Thoracic aorta (tissue), 2 donors: ENCODE measurements around the gene ABCF3. TPM values are rescaled to one million over a fixed set of nuclear protein-coding genes. Genes with fewer than 3 reads are reported as not detected.
A peak's percentile ranks its signal among the peaks of the same experiment; 100 is the strongest.

Experiments
- ATAC-seq: fragments of 150-250 bp; one replicate; pipeline ENCODE4 v1.8.0; 2017; ENCODE audit warnings: low read depth; ENCODE audit not compliant: insufficient number of reproducible peaks, low FRiP score
- DNase-seq: peaks from one replicate; pipeline ENCODE4 v3.0.0-alpha.2; 2020; ENCODE audit warnings: low spot score
- H3K27ac ChIP-seq, 2 donors: fragments of 200-600 bp; sonication (generic); 1 replicate in 1 of 2; 2 replicates in 1 of 2; pipeline ENCODE4 v1.5.1; 2016; ENCODE audit warnings: mild to moderate bottlenecking in 2 of 2, moderate library complexity in 2 of 2
- H3K27me3 ChIP-seq: fragments of 200-600 bp; sonication (generic); replicated peaks from 2 replicates; pipeline ENCODE4 v1.6.0; 2016; ENCODE audit warnings: mild to moderate bottlenecking; ENCODE audit not compliant: insufficient read depth
- H3K36me3 ChIP-seq: fragments of 200-600 bp; sonication (generic); one replicate; pipeline ENCODE4 v1.5.1; 2016
- H3K4me1 ChIP-seq, 2 donors: fragments of 200-600 bp; sonication (generic); 1 replicate in 1 of 2; 2 replicates in 1 of 2; pipeline versions ENCODE4 v1.5.1 to v1.6.0; 2016; ENCODE audit warnings: low read depth in 2 of 2, mild to moderate bottlenecking in 1 of 2; ENCODE audit not compliant: control insufficient read depth in 1 of 2
- H3K4me3 ChIP-seq: fragments of 200-600 bp; sonication (generic); 2 replicates; pipeline ENCODE4 v1.5.1; 2016; ENCODE audit warnings: mild to moderate bottlenecking
- H3K9me3 ChIP-seq: fragments of 200-600 bp; sonication (generic); 2 replicates; pipeline ENCODE4 v1.5.1; 2016
- CTCF ChIP-seq: fragments of 200-600 bp; sonication (generic); IDR thresholded peaks from one replicate; pipeline ENCODE4 v1.5.1; 2019; ENCODE audit warnings: antibody characterized with exemption
- total RNA-seq, 2 donors: library from RNA; depleted of rRNA; stranded (reverse); fragments of >200 nt; gene quantifications; one replicate each; pipeline versions ENCODE4 v1.1.0 to v1.2.3, GENCODE V29; 2016

ABCF3 gene, protein sequence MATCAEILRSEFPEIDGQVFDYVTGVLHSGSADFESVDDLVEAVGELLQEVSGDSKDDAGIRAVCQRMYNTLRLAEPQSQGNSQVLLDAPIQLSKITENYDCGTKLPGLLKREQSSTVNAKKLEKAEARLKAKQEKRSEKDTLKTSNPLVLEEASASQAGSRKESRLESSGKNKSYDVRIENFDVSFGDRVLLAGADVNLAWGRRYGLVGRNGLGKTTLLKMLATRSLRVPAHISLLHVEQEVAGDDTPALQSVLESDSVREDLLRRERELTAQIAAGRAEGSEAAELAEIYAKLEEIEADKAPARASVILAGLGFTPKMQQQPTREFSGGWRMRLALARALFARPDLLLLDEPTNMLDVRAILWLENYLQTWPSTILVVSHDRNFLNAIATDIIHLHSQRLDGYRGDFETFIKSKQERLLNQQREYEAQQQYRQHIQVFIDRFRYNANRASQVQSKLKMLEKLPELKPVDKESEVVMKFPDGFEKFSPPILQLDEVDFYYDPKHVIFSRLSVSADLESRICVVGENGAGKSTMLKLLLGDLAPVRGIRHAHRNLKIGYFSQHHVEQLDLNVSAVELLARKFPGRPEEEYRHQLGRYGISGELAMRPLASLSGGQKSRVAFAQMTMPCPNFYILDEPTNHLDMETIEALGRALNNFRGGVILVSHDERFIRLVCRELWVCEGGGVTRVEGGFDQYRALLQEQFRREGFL
- 10 to 100 TPM; 50.2 to 62.1 TPM for total RNA-seq

GRCh38 chr3:184186184-184186901 is at the start of gene ABCF3:
ABCF3 (plus strand) TSS chr3:184186199; CDS start chr3:184186208, 9 bp downstream.
- Histone ChIP-seq H3K36me3 (peaks cover 61% of the 10 kb centered on the region), H3K4me3 (peak within 1 kb of the TSS; percentile 87), H3K27me3 (no peaks in the 10 kb centered on the region), H3K4me1 (peaks cover 10 to 24% of the 10 kb centered on the region in 2 donors), H3K27ac (peak within 1 kb of the TSS; percentile 71 to 82), H3K9me3 (no peaks in the 10 kb centered on the region)
- peak; percentile 44 for ATAC-seq
- DNase-seq, result no peak
- no peak for TF ChIP-seq CTCF

GRCh38 chr3:184140436-184140835 is 45.6 kb upstream of the ABCF3 start:
- Histone ChIP-seq H3K4me3 (no peak overlapping the region), H3K27me3 (no peaks in the 10 kb centered on the region), H3K9me3 (no peaks in the 10 kb centered on the region), H3K36me3 (peaks cover 58% of the 10 kb centered on the region), H3K4me1 (peaks cover 9 to 14% of the 10 kb centered on the region in 2 donors), H3K27ac (no peak overlapping the region)
- no peak for TF ChIP-seq CTCF
- no peak for DNase-seq
- no peak for ATAC-seq

GRCh38 chr3:184142199-184142598 is 43.8 kb upstream of the ABCF3 start:
- DNase-seq (no peak), ATAC-seq (no peak)
- Histone ChIP-seq H3K4me3 (no peak overlapping the region), H3K27me3 (no peaks in the 10 kb centered on the region), H3K36me3 (peaks cover 66% of the 10 kb centered on the region), H3K9me3 (no peaks in the 10 kb centered on the region), H3K27ac (no peak overlapping the region), H3K4me1 (peaks cover 0 to under 1% of the 10 kb centered on the region in 2 donors)
- no peak for TF ChIP-seq CTCF

DNA sequence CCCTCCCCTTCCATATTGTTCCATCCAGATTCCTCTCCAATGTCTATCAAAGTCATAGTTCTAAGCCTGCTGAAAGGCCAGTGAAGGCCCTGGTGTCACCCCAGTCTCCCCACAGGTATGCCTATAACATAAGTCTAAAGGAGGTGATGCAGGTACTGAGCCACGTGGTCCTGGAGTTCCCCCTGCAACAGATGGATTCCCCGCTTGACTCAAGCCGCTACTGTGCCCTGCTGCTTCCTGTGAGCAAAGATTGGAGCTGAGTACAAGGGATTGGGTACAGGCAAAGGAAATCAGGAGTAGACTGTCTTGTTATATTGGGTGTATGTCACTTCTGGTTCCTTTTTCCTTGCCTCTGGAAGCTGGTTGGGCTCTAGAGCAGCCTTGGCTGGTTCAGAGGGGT is 42.7 kb upstream of the ABCF3 start:
- no peak overlapping the region for H3K27ac ChIP-seq
- H3K4me1 ChIP-seq, result no peaks in the 10 kb centered on the region
- no peaks in the 10 kb centered on the region for H3K27me3 ChIP-seq
- H3K9me3 ChIP-seq, result no peaks in the 10 kb centered on the region
- DNase-seq, result no peak
- H3K36me3 ChIP-seq, result peaks cover 66% of the 10 kb centered on the region
- no peak for ATAC-seq
- TF ChIP-seq CTCF, result no peak
- no peak overlapping the region for H3K4me3 ChIP-seq

DNA sequence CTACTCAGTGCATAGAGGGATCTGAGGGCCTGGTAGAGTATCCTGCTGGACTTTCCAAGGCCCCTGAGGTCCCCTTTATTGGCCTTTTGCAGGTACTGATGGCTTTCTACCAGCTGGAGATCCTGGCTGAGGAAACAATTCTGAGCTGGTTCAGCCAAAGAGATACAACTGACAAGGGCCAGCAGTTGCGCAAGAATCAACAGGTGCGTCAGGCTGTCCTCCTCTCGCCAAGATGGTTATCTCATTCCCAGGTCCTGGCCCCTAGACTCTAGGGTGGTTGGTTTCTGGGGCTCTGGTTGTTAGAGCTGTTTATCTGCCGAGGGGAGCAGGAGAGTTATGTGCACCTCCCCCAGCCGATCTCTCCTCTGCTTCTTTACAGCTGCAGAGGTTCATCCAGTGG is 41.5 kb upstream of the ABCF3 start:
- Histone ChIP-seq H3K27me3 (no peaks in the 10 kb centered on the region), H3K27ac (no peak overlapping the region), H3K36me3 (peaks cover 59% of the 10 kb centered on the region), H3K4me3 (no peak overlapping the region), H3K4me1 (no peaks in the 10 kb centered on the region), H3K9me3 (no peaks in the 10 kb centered on the region)
- ATAC-seq (no peak), DNase-seq (no peak)
- TF ChIP-seq CTCF, result no peak
